Adrenal gland (tissue), 5 donors: ENCODE data around the gene MYH6.

Experiments
- CTCF ChIP-seq, 6 experiments: fragments of 450-650 bp in 4 of 6; fragments of 200-600 bp in 2 of 6; sonication (generic) in 1 of 6; IDR thresholded peaks; 1 replicate in 5 of 6; 2 replicates in 1 of 6; pipeline versions ENCODE4 v1.5.1 to v1.8.0; 2016 to 2021; ENCODE audit warnings: antibody characterized with exemption in 6 of 6, mild to moderate bottlenecking in 2 of 6, moderate library complexity in 1 of 6
- POLR2A ChIP-seq, 2 donors: fragments of 450-650 bp; IDR thresholded peaks; one replicate each; pipeline ENCODE4 v1.6.1; 2017; ENCODE audit warnings: antibody characterized with exemption in 2 of 2, mild to moderate bottlenecking in 2 of 2, moderate library complexity in 1 of 2
- donor health status: DM: no; HTN: no; CAD: no.

DNA sequence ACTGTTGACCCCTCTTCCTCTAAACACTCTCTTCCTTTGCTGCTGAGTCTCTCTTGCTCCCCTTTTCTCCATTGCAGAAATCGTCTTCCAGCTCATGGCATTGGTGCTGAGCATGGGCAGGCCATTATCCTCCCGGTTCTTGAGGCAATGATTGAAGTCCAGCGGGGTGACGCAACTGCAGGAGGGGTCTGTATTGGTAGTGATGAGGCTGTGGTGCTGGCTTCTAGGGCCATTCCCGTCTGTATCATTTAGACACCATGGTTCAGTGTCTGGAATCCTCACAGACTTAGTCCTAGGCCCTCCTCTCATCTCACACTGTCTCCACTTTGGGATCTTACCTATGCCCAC is 54.7 kb downstream of the MYH6 start:
- TF ChIP-seq CTCF (IDR thresholded peaks at IDR 0.05) (no peak), POLR2A (IDR thresholded peaks at IDR 0.05) (no peak)
